GM12873 (cell line): ENCODE results near the gene GSDMA.

ENCODE experiments used
- CTCF ChIP-seq: IDR thresholded peaks from 2 replicates; pipeline ENCODE4 v1.5.1; 2012; ENCODE audit warnings: low read depth, mild to moderate bottlenecking, moderate library complexity, low read length, control low read depth; ENCODE audit not compliant: insufficient read depth; ENCODE audit errors: missing control alignments

GSDMA gene

GRCh38 chr17:40022961-40023541, 60.2 kb downstream of the GSDMA start:
- no peak for TF ChIP-seq CTCF

- no peak for TF ChIP-seq CTCF
Measured at GRCh38 chr17:40023590-40024292, 60.9 kb downstream of the GSDMA start.

- no peak for TF ChIP-seq CTCF
Measured at GRCh38 chr17:40024901-40025300, 62.1 kb downstream of the GSDMA start.

GRCh38 chr17:40025559-40025958, 62.8 kb downstream of the GSDMA start:
- TF ChIP-seq CTCF, result no peak

- TF ChIP-seq CTCF, result no peak
Measured at GRCh38 chr17:40025991-40026815, 63.4 kb downstream of the GSDMA start.

- peak; percentile 93 for TF ChIP-seq CTCF
Measured at GRCh38 chr17:40026816-40027613, 64.2 kb downstream of the GSDMA start.
